HL-60 (cell line): Measurements from ENCODE around the gene MAN2A2.

Experiments used
- DNase-seq, 2 experiments: peaks; one replicate each; pipeline ENCODE4 v3.0.0-alpha.2; 2010 to 2020; ENCODE audit warnings: low read depth in 1 of 2, low spot score in 1 of 2
- H3K27ac ChIP-seq: fragments of 250-450 bp; sonication (Bioruptor Pico); replicated peaks from 2 replicates; pipeline ENCODE4 v1.5.1; 2020; ENCODE audit warnings: mild to moderate bottlenecking, moderate library complexity
- H3K27me3 ChIP-seq: fragments of 250-450 bp; sonication (Bioruptor Pico); 2 replicates; pipeline ENCODE4 v1.5.1; 2021; ENCODE audit warnings: mild to moderate bottlenecking, moderate library complexity; ENCODE audit not compliant: insufficient read depth, poor library complexity, severe bottlenecking
- H3K4me3 ChIP-seq: replicated peaks from 2 replicates; pipeline ENCODE4 v1.5.1; 2011; ENCODE audit warnings: mild to moderate bottlenecking, control low read depth, low read length; ENCODE audit not compliant: insufficient read depth
- CTCF ChIP-seq: IDR thresholded peaks from one replicate; pipeline ENCODE4 v1.5.1; 2011; ENCODE audit warnings: low read length, control low read depth, inconsistent platforms; ENCODE audit not compliant: insufficient read depth
- GABPA ChIP-seq: IDR thresholded peaks from 2 replicates; pipeline ENCODE4 v1.6.1; 2012; ENCODE audit warnings: low read depth
- POLR2AphosphoS5 ChIP-seq: IDR thresholded peaks from 2 replicates; pipeline ENCODE4 v1.6.1; 2012; ENCODE audit warnings: low read depth
- REST ChIP-seq: IDR thresholded peaks from 2 replicates; pipeline ENCODE4 v1.6.1; 2012; ENCODE audit warnings: low read depth; ENCODE audit not compliant: insufficient replicate concordance
- SPI1 ChIP-seq: IDR thresholded peaks from 2 replicates; pipeline ENCODE4 v1.6.1; 2012; ENCODE audit warnings: low read depth, mild to moderate bottlenecking, borderline replicate concordance

Gene MAN2A2

GRCh38 chr15:90885432-90886290 is 17.4 kb upstream of the MAN2A2 start:
- Histone ChIP-seq H3K27me3 (no peaks in the 10 kb centered on the region), H3K27ac (peak overlapping the region; percentile 94), H3K4me3 (peak overlapping the region; percentile 81)
- TF ChIP-seq POLR2AphosphoS5, result peak; percentile 11; the same call in 1 of the 2 replicates
- peak; percentile 72 for TF ChIP-seq CTCF
- no peak for TF ChIP-seq REST
- TF ChIP-seq SPI1, result peak; percentile 92
- TF ChIP-seq GABPA, result no peak
- DNase-seq, result peak; percentile 82 to 95

- TF ChIP-seq SPI1 (no peak), GABPA (no peak), POLR2AphosphoS5 (no peak), CTCF (no peak), REST (no peak)
- DNase-seq, result no peak
- Histone ChIP-seq H3K4me3 (peak overlapping the region; percentile 81), H3K27ac (peak overlapping the region; percentile 94), H3K27me3 (no peaks in the 10 kb centered on the region)
Observed at GRCh38 chr15:90886291-90886614, 16.8 kb upstream of the MAN2A2 start.

GRCh38 chr15:90887037-90887481 is 16.0 kb upstream of the MAN2A2 start:
- Histone ChIP-seq H3K27ac (peak overlapping the region; percentile 8; the same call in 1 of the 2 replicates), H3K27me3 (no peaks in the 10 kb centered on the region), H3K4me3 (no peak overlapping the region)
- TF ChIP-seq CTCF, result no peak
- no peak for TF ChIP-seq SPI1
- no peak for TF ChIP-seq REST
- TF ChIP-seq GABPA, result no peak
- no peak for TF ChIP-seq POLR2AphosphoS5
- no peak for DNase-seq
